Renal pelvis (tissue), 4 donors: ENCODE data around the gene TCP11. TPM values are rescaled to one million over a fixed set of nuclear protein-coding genes. Genes with fewer than 3 reads are reported as not detected.

Experiments used
- DNase-seq: peaks from one replicate; pipeline ENCODE4 v3.0.0-alpha.2; 2013
- polyA plus RNA-seq, 3 donors: library from polyadenylated mRNA; unstranded; fragments of 120-200 nt; gene quantifications; one replicate each; pipeline ENCODE4 v1.2.1, GENCODE V29; 2013; ENCODE audit not compliant: insufficient read length in 3 of 3

The TCP11 gene
- polyA plus RNA-seq, 3 donors = 2.0 to 3.2 (median 2.2) TPM

DNA sequence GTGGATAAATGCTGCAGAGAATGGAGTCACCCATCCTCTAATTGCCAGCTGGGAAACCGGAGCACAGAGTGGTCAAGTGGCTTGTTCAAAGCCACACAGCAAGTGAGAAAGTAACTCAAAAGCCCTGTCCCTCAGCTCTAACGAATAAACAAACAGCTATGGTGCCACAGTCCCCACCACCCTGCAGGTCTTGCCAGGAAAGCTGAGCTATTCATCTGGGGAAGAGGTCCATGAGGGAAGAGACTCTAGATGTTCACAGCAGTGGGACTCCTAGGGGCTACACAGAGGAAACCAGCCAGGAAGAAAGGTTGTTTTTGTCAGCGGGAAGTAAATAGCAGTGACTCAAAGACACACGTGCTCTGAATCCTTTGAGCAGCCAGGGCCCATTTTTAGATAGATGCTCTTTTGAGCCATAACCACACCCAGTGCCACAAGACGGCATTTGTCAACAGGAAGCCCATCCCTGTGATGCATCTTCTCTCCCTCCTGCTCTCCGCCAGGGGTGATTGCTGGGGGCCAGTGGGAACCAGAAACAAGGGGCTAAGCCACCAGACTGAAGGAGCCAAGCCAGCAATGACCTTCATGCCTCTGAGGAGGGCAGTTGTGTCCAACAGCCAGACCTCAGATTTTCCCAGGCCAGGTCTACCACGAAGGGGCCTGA, 32.4 kb upstream of the TCP11 start:
- no peak for DNase-seq

- DNase-seq = no peak
Observed at GRCh38 chr6:35173044-35173426, 31.9 kb upstream of the TCP11 start.

DNA sequence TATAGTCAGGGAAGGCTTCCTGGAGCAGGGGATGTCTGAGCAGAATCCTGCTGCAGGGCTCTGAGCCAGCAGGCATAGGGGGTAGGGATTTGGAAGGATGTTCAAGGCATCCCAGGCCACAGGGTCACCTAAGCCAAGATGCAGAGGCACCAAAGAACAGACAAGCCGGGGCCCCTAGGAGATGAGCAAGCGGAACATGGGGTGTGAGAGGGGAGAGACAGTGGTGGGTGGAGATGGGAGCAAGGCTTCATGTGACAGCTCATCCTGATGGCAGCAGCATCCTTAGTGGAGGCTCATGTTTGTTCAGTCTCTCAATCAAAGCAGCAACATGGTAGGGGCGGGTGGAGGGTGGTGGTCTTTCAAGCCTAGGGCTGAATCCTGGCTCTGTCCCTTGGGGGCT, 29.8 kb upstream of the TCP11 start:
- DNase-seq = no peak

DNA sequence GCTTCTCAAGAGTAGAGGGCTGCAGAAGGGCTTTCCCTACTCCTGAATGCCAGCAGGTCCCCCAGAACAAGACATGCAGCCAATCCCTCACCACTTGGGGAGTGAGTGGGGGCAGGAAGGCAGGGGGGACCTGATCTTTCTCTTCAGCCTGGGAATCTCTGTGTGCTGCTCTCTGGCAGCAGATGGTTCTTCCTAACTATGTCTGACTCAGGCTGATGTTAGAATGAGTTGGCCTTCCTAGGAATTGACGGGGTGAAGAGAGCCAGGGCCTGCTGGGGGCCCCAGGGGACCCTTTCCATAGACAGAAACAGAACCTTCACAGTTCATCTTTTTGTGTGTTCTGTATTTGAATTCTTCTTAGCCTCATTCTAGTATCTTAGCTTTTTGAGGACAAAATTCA, 29.0 kb upstream of the TCP11 start:
- DNase-seq = no peak

GRCh38 chr6:35168461-35168861, 27.3 kb upstream of the TCP11 start:
- DNase-seq = peak; percentile 82

DNA sequence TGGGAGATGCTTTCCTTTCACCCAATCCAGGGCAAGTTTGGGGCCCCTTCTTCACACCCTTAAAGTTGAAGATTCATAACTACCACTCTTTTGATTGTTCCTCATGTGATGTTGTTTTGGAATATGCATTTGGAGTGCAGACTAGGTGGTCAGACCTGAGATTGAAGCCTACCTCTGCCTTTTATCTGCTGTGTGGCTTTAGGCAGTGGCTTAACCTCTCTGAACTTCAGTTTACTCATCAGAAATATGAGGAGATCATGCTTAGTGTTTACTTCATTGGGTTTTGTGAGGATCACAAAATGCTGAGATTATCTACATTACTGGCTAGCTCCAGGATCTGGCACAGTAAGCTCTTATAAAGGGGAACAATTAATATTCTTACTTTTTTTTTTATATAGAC, 26.4 kb upstream of the TCP11 start:
- no peak for DNase-seq

DNA sequence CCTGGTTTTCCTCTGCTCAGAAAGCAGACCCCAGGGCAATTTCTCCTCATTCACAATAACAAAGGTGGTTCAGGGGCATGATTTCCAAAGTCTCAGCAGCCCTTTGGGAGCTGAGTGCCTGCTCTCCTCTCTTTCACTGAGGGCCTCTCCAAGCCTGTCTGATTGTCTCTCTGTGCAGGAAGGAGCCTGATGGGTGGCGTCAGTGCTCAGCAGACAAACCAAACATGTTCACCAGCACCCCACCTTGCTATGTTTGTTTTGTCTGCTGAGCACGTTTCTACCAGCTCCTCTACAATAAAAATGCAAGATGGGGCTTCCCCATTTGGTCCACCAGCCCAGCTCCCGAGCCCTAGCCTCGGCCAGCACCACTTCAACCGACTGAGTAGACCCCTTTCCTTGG, 25.4 kb upstream of the TCP11 start:
- DNase-seq = no peak

- no peak for DNase-seq
Observed at GRCh38 chr6:35166116-35166515, 25.0 kb upstream of the TCP11 start.

GRCh38 chr6:35165630-35166071, 24.5 kb upstream of the TCP11 start:
- DNase-seq = no peak

DNA sequence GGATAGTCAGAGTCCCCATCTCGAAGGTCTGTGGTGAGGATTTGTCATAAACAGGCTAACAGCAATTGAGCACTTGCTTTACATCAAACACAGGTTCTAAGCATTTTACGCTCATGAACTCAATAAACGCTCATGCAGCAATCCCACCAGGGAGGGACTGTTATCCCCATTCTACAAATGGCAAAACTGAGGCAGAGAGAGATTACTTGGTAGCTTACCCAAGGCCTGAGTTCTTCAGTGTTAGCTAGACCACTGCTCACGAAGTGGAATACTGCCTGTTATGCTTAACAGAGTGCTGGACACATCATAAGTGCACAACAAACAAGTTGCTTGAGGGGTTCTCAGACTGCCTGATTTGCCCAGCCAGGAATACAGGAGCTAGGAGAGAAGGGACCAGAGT, 23.7 kb upstream of the TCP11 start:
- DNase-seq = no peak

DNA sequence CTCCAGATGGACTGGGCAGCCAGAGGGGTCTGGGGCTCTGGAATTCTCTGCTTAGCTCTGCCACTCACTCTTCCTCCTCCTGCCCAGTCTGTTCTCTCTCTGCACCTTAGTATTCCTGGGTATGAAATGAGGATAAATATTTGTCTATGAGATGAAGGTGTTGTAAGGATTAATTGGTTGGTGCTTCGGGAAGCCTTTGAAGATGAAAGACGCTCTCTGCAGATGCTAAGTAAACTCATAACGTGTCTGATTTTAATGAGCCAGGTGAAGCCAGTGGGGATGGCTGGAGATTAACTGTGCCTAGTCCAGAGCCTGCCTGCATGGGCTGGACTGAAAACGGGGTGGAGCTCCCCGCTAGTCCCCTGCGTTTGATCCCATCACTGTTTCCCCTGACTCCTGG, 23.1 kb upstream of the TCP11 start:
- DNase-seq = no peak

DNA sequence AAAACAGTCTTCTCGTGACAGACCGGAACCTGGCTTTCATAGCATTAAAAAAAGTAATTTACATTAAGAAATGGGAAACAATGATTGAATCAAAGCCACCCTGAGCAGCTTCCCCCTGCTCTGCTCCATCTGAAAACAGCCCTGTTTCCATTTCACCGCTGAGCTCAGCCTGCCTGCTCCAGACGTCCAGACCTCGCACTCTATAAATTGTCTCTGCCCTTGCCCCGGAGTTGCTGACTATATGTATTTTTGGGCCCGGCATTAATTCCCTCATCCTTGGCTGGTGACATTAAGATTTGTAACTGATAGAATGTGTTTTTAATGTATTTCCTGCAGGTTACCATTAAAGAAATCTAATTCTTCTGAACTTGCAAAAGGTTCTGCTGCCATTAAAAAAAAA, 22.7 kb upstream of the TCP11 start:
- DNase-seq = no peak

DNA sequence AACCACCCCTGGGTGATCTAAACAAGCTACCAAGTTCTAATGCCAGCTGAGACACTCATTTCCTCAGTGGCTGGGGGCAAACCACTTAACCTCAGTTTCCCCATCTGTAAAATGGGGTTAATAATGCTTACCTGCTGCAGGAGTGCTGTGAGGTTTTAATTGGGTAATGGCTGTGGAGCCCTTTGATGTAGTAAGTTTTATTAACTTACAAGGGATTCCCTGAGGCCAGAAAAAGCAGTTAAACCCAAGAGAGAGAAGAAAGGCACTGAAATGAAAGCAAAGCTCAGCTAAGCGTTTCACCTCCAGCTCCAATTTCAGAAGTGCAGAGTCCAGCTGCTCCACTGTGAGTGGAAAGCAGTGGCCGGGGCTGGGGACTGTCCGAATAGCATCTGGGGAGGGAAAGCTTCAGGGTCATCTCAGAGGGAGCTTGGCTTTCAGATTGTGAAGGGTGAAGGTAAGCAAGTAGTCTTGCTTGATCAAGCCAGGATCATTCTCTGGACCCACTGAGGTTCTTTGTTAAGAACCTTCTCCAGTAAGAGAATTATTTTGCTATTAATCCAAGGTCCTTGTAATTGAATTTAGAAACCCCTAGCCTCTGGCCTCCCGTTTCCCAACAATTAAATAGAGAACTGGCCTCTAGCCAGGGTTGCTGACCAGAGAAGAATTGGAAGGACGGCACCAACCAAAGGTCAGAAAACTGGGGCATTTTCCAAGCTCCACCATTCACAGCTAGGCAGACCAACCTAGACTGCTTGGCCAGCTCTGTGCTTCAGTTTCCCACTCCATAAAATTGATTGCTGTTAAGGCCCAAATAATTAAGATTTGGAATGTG, 20.9 kb upstream of the TCP11 start:
- DNase-seq = peak; percentile 83

- no peak for DNase-seq
Observed at GRCh38 chr6:35161266-35161665, 20.1 kb upstream of the TCP11 start.

GRCh38 chr6:35160642-35161041, 19.5 kb upstream of the TCP11 start:
- no peak for DNase-seq

DNA sequence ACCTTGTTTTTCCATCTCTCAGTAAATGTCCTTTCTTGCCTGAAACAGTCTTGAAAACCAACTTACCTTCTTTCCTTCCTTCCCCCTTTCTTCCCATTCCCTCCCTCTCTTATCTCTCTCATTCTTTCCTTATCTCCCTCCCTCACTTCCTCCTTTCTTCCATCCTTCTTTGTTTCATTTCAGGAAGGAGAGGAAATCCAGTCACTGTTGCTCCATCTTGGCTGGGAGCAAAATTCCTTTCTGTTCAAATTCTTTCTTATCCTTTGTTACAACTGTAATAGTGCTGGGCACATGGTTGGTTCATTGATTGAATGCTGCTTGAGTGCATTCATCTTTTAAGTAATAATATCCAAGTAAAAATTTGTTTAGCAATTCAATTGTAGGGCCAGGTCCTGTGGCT, 17.4 kb upstream of the TCP11 start:
- DNase-seq = no peak

- DNase-seq = no peak
Observed at GRCh38 chr6:35154947-35155346, 13.8 kb upstream of the TCP11 start.

DNA sequence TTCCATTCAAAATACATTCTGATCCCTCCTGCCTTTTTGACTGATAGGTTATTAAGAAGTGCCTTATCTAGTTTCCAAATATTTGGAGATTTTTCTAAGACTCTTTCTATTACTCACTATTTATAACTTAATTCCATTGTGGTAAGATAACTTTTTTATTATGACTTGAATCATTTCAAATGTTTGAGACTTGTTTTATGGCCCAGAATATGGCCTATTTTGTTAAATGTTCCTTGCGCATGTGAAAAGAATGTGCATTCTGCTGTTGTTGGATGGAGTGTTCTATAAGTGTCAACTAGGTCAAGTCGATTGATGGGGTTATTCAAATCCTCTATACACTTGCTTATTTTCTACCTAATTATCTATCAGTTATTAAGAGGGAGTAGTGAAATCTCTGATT, 13.1 kb upstream of the TCP11 start:
- DNase-seq = no peak

- no peak for DNase-seq
Observed at GRCh38 chr6:35152067-35152707, 11.0 kb upstream of the TCP11 start.

DNA sequence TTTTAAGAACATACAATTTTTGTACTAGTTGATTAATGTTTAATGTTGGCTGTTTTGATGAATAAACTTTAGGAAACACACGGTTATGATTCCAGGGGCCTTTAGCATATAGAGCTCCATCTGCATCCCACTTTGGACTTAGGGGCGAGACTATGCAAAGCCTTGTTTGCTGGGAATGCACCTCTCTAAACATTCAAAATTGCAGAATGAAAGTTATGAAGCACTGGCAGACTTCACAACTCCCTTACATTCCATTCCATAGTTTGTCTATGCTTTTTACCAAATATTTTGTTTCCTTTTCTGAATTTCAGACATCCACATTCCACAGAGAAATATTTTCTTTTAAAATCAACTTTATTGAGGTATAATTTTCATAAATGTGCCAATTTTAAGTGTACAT, 10.3 kb upstream of the TCP11 start:
- no peak for DNase-seq

DNA sequence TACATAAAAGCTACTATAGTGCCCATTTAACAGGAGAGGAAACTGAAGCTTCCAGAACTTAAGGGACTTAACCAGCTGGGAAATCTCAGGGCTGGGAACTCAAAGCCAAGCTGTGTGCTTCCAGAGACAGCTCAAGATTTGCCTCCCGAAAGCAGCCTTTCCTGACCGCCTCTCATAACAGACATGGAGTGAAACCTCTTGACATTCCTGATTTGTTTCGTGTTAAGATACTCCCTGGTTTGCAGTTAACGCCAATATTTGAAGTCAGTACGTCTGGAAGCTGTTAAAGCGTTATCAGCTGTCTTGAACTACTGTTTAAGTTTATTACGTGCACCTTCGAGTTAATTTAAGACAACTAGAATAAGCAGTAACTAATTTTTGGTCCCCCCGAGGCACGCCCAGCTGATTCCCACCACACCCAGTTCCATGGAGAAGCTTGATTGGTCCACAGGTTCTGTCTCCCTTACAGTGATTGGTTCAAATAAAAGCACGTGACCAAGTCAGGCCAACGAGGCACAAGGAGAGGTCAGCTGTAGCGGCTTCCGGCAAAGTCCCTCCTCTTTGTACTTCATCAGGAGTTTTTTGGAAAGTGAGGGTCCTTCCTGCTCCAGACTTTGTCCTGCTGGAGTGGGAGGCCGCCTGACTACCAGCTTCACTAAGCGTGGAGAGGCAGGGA, 8.9 kb upstream of the TCP11 start:
- DNase-seq = no peak

DNA sequence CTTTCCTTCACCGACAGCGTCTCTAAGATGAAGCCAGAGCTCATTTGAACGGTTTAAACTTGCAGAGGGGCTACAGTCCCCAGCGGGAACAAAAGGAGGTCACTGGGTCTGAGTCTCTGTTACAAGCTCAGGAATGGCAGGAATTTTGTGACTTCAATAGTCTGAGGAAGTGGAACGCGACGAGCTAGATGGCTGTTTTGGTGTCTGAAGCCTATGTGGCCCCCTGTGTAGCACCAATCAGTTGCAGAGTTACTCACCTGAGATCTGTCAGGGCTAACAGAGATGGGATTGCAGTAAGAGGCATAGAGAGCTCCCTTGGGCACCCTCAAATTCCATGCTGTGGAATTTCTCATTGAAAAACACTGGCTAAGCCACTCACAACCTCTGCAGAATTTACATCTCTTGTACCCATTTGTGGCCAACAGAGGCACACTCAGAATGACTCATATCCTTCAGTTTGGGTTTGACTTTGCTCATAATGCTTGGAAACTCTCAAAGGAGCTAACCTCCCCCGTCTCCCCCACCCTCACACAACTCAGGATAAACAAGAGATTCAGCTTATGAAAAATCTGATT, 7.1 kb upstream of the TCP11 start:
- DNase-seq = peak; percentile 76
